ENCODE results near the gene ASCC1. TPM values are rescaled to one million over a fixed set of nuclear protein-coding genes. Genes with fewer than 3 reads are reported as not detected.

The ASCC1 gene
- total and polyA plus RNA-seq, 2 of the 4 experiments (the other 2 are of a cell fraction) = 15.9 to 21.0 TPM

DNA sequence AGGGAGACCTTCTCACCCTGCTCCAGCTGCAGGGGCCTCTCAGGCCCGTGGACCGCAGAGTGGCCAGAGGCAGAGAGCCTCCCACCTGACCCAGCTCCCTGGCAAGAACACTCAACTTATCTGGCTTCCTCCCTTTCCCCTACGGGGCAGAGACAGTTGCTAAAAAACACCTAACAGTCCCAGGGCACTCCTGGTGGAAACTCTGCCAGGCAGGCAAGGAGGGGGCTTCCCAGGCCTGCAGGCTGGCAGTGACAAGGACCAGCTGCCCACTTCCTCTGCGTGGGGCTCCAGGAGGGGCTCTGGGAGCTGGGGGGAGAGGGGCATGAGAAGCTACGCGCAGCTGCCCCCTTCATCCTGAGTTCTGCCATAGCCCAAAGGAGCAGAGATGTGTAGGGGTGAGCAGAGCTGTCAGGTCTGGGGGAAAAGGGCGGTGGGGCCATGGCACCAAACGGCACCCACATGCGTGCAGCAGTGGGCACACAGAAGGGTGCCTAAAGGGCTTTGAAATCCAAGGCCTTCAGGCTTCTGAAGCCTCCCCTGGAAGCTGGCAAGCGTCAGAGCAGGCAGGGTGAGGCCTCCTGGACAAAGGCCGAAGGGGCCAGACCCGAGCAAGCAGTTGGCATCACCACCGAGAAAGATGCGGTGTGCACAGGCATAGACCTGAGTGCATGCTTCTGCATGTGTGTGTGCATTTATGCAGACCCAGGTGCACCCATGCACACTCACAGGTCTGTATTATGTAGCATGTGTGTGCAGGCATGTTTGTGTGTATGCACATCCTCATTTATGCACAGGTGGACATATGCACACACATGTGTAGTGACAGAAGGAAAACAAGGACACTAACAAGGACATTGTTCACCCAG lies 142.1 kb downstream of the ASCC1 start:
- DNase-seq (no peak), ATAC-seq (ENCODE audit: low read depth) (no peak)
- CTCF ChIA-PET = no interaction called here
- Histone ChIP-seq H4K20me1 (ENCODE audit: insufficient read depth, low read length) (no peaks in the 10 kb centered on the region), H2BK120ac (ENCODE audit: low read depth, low read length) (no peak overlapping the region), H3K56ac (ENCODE audit: extremely low read depth, insufficient read depth, low read length) (no peak overlapping the region), H3K27me3 (ENCODE audit: control insufficient read depth, insufficient read depth, low read length) (peaks cover 43% of the 10 kb centered on the region), H3K79me1 (ENCODE audit: low read depth in 1 of 2, low read length in 2 of 2) (no peaks in the 10 kb centered on the region), H2BK15ac (ENCODE audit: low read depth, low read length) (no peak overlapping the region), H3K9ac (ENCODE audit: low read depth, low read length) (no peak overlapping the region), H2AK9ac (replicated peaks; ENCODE audit: low read depth, low read length, poor library complexity) (no peak overlapping the region), H4K8ac (ENCODE audit: low read depth in 2 of 2, low read length in 2 of 2) (no peak overlapping the region), H3K4me1 (ENCODE audit: control insufficient read depth, insufficient read depth, low read length) (no peaks in the 10 kb centered on the region), H3K18ac (ENCODE audit: low read depth, low read length) (no peak overlapping the region), H4K91ac (ENCODE audit: insufficient read depth, low read depth, low read length) (no peak overlapping the region), H3K4me3 (ENCODE audit: insufficient read depth, low read depth, low read length) (no peak overlapping the region), H2AK5ac (ENCODE audit: low read depth, low read length) (no peak overlapping the region), H3K14ac (replicated peaks; ENCODE audit: low read depth, low read length) (no peak overlapping the region), H2BK20ac (ENCODE audit: low read depth, low read length) (no peak overlapping the region), H3K23ac (ENCODE audit: low read depth, low read length) (no peak overlapping the region; the same call in 1 of the 2 replicates), H3K4me2 (ENCODE audit: low read depth, low read length) (no peak overlapping the region), H2AFZ (replicated peaks; ENCODE audit: low read length, poor library complexity) (no peak overlapping the region), H4K5ac (ENCODE audit: low read depth, low read length) (no peak overlapping the region), H3K4ac (ENCODE audit: low read depth, low read length) (no peak overlapping the region), H3K36me3 (ENCODE audit: control insufficient read depth, insufficient read depth, low read length) (no peaks in the 10 kb centered on the region), H2BK5ac (ENCODE audit: low read depth, low read length, poor library complexity, severe bottlenecking) (no peak overlapping the region), H3K9me3 (ENCODE audit: control insufficient read depth, insufficient read depth, low read length) (peaks cover 4% of the 10 kb centered on the region), H3K27ac (ENCODE audit: insufficient read depth, low read length) (no peak overlapping the region), H3K9me1 (ENCODE audit: insufficient read depth, low read length) (no peaks in the 10 kb centered on the region)
- WGBS, 2 experiments (ENCODE audit: extremely low coverage in 2 of 2, insufficient read length in 1 of 2) = 83% methylated on average over 5 of the region's 14 CpGs; no CpG with 5 or more reads in 1 of the 2 experiments
- POLR2A ChIA-PET (ENCODE audit: unreplicated experiment) = no interaction called here
- BruUV-seq (replicated peaks) = no TSS peak
- intact Hi-C loops (cut with micrococcal nuclease) (no loop called here), dilution Hi-C loops (cut with HindIII; ENCODE audit: low sequenced_read_pairs, unreplicated experiment) (no loop called here), in situ Hi-C loops (cut with MboI; ENCODE audit: low sequenced_read_pairs) (no loop called here)
- TF ChIP-seq RCOR1 (IDR thresholded peaks at IDR 0.05; ENCODE audit: insufficient replicate concordance, low read length) = no peak
- no peak for TF ChIP-seq MAZ (IDR thresholded peaks at IDR 0.05; ENCODE audit: borderline replicate concordance, low read depth, low read length)
- no peak for TF ChIP-seq CHD1 (IDR thresholded peaks at IDR 0.05; ENCODE audit: low read depth, low read length)
- no peak for TF ChIP-seq MAFK (IDR thresholded peaks at IDR 0.05; ENCODE audit: low read depth, low read length)
- TF ChIP-seq RAD21 (IDR thresholded peaks at IDR 0.05; ENCODE audit: low read length) = no peak
- no peak for TF ChIP-seq RFX5 (IDR thresholded peaks at IDR 0.05; ENCODE audit: low read depth, low read length)

Data from IMR-90 (cell line).